Liver (tissue), 3 donors: ENCODE measurements around the gene LIPE.

ENCODE experiments used
- EGR1 ChIP-seq, 2 donors: IDR thresholded peaks; 2 replicates each; pipeline ENCODE4 v1.6.1; 2016 to 2018; ENCODE audit warnings: antibody characterized with exemption in 2 of 2, low read depth in 2 of 2
- FOXA1 ChIP-seq: IDR thresholded peaks from 2 replicates; pipeline ENCODE4 v1.6.1; 2016; ENCODE audit warnings: antibody characterized with exemption
- FOXA2 ChIP-seq: IDR thresholded peaks from 2 replicates; pipeline ENCODE4 v1.6.1; 2016; ENCODE audit warnings: antibody characterized with exemption
- GABPA ChIP-seq, 2 donors: IDR thresholded peaks in 1 of 2; conservative IDR thresholded peaks in 1 of 2; 2 replicates each; pipeline ENCODE4 v1.6.1; 2016; ENCODE audit warnings: antibody characterized with exemption in 2 of 2, mild to moderate bottlenecking in 1 of 2, moderate library complexity in 1 of 2
- HNF4G ChIP-seq: IDR thresholded peaks from 2 replicates; pipeline ENCODE4 v1.6.1; 2016; ENCODE audit warnings: antibody characterized with exemption
- NR2F2 ChIP-seq: IDR thresholded peaks from 2 replicates; pipeline ENCODE4 v1.6.1; 2016; ENCODE audit warnings: antibody characterized with exemption
- RAD21 ChIP-seq, 2 donors: IDR thresholded peaks; 2 replicates each; pipeline ENCODE4 v1.6.1; 2016; ENCODE audit warnings: antibody characterized with exemption in 2 of 2, mild to moderate bottlenecking in 2 of 2
- RXRA ChIP-seq, 2 donors: IDR thresholded peaks; 2 replicates each; pipeline ENCODE4 v1.6.1; 2017 to 2018; ENCODE audit warnings: antibody characterized with exemption in 2 of 2, mild to moderate bottlenecking in 1 of 2
- SP1 ChIP-seq: IDR thresholded peaks from 2 replicates; pipeline ENCODE4 v1.6.1; 2018; ENCODE audit warnings: antibody characterized with exemption, mild to moderate bottlenecking
- YY1 ChIP-seq: IDR thresholded peaks from 2 replicates; pipeline ENCODE4 v1.6.1; 2016; ENCODE audit warnings: antibody characterized with exemption, mild to moderate bottlenecking
- TF ChIP-seq, protein P1 (sequence below): fragments of 150-350 bp; IDR thresholded peaks from 2 replicates; pipeline ENCODE4 v1.5.1; 2017; ENCODE audit warnings: improper control_type of control experiment, low read depth, low read length; ENCODE audit not compliant: missing input control
- TF ChIP-seq, protein P2 (sequence below): IDR thresholded peaks from 2 replicates; pipeline ENCODE4 v1.6.1; 2016; ENCODE audit warnings: antibody characterized with exemption, mild to moderate bottlenecking
- TF ChIP-seq, protein P3 (sequence below): IDR thresholded peaks from 2 replicates; pipeline ENCODE4 v1.6.1; 2016; ENCODE audit warnings: antibody characterized with exemption
- TF ChIP-seq, protein P4 (sequence below): IDR thresholded peaks from 2 replicates; pipeline ENCODE4 v1.6.1; 2016; ENCODE audit warnings: antibody characterized with exemption
- donor health status: healthy.
- donor health status: healthy.

DNA sequence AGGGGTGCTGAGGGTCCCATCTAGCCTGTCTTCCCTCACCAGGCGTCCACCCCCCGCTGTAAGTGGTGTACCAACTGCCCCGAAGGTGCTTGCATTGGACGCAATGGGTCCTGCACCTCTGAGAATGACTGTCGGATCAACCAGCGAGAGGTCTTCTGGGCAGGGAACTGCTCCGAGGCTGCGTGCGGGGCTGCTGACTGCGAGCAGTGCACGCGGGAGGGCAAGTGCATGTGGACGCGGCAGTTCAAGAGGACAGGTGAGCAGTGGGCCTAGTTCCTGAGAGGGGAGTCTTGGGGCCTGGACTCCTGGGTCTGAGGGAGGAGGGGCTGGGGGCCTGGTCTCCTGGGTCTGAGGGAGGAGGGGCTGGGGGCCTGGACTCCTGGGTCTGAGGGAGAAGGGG, 64.8 kb downstream of the LIPE start:
- no peak for TF ChIP-seq SP1
- TF ChIP-seq, protein P1, sequence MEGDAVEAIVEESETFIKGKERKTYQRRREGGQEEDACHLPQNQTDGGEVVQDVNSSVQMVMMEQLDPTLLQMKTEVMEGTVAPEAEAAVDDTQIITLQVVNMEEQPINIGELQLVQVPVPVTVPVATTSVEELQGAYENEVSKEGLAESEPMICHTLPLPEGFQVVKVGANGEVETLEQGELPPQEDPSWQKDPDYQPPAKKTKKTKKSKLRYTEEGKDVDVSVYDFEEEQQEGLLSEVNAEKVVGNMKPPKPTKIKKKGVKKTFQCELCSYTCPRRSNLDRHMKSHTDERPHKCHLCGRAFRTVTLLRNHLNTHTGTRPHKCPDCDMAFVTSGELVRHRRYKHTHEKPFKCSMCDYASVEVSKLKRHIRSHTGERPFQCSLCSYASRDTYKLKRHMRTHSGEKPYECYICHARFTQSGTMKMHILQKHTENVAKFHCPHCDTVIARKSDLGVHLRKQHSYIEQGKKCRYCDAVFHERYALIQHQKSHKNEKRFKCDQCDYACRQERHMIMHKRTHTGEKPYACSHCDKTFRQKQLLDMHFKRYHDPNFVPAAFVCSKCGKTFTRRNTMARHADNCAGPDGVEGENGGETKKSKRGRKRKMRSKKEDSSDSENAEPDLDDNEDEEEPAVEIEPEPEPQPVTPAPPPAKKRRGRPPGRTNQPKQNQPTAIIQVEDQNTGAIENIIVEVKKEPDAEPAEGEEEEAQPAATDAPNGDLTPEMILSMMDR, result no peak
- TF ChIP-seq NR2F2, result no peak
- no peak for TF ChIP-seq YY1
- TF ChIP-seq RXRA (IDR thresholded peaks at IDR 0.05), result no peak
- TF ChIP-seq, protein P2, sequence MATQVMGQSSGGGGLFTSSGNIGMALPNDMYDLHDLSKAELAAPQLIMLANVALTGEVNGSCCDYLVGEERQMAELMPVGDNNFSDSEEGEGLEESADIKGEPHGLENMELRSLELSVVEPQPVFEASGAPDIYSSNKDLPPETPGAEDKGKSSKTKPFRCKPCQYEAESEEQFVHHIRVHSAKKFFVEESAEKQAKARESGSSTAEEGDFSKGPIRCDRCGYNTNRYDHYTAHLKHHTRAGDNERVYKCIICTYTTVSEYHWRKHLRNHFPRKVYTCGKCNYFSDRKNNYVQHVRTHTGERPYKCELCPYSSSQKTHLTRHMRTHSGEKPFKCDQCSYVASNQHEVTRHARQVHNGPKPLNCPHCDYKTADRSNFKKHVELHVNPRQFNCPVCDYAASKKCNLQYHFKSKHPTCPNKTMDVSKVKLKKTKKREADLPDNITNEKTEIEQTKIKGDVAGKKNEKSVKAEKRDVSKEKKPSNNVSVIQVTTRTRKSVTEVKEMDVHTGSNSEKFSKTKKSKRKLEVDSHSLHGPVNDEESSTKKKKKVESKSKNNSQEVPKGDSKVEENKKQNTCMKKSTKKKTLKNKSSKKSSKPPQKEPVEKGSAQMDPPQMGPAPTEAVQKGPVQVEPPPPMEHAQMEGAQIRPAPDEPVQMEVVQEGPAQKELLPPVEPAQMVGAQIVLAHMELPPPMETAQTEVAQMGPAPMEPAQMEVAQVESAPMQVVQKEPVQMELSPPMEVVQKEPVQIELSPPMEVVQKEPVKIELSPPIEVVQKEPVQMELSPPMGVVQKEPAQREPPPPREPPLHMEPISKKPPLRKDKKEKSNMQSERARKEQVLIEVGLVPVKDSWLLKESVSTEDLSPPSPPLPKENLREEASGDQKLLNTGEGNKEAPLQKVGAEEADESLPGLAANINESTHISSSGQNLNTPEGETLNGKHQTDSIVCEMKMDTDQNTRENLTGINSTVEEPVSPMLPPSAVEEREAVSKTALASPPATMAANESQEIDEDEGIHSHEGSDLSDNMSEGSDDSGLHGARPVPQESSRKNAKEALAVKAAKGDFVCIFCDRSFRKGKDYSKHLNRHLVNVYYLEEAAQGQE, result no peak
- TF ChIP-seq, protein P3, sequence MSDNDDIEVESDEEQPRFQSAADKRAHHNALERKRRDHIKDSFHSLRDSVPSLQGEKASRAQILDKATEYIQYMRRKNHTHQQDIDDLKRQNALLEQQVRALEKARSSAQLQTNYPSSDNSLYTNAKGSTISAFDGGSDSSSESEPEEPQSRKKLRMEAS, result no peak
- TF ChIP-seq HNF4G, result no peak
- TF ChIP-seq, protein P4, sequence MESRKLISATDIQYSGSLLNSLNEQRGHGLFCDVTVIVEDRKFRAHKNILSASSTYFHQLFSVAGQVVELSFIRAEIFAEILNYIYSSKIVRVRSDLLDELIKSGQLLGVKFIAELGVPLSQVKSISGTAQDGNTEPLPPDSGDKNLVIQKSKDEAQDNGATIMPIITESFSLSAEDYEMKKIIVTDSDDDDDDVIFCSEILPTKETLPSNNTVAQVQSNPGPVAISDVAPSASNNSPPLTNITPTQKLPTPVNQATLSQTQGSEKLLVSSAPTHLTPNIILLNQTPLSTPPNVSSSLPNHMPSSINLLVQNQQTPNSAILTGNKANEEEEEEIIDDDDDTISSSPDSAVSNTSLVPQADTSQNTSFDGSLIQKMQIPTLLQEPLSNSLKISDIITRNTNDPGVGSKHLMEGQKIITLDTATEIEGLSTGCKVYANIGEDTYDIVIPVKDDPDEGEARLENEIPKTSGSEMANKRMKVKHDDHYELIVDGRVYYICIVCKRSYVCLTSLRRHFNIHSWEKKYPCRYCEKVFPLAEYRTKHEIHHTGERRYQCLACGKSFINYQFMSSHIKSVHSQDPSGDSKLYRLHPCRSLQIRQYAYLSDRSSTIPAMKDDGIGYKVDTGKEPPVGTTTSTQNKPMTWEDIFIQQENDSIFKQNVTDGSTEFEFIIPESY, result no peak
- no peak for TF ChIP-seq FOXA2
- no peak for TF ChIP-seq RAD21 (IDR thresholded peaks at IDR 0.05)
- no peak for TF ChIP-seq FOXA1
- no peak for TF ChIP-seq EGR1 (IDR thresholded peaks at IDR 0.05; ENCODE audit: low read depth in 2 of 2)
- no peak for TF ChIP-seq GABPA (IDR thresholded peaks at IDR 0.05 in 1 of 2, conservative IDR thresholded peaks at IDR 0.05 in 1 of 2)
